ENCODE measurements around the gene MYPN.

DNA sequence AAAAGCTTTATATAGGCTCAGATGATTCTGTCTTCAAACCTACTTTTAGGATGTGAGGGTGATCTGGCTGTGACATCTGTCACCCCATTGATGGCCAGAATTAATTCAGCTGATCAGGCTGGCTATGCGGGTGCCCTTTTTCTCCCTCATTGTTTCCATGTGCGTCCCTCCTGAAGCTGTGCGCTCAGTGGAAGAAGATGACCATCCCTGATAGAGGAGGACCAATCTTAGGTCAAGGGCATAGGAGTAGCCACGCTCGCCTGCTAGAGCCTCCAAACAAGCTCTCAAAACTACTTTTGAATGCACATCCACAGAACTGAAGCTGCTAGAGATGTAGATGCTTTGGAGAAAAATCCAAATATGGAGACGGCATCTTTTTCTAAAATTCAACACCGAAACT is 48.7 kb downstream of the MYPN start:
- no peak for TF ChIP-seq SIN3A (IDR thresholded peaks at IDR 0.05; ENCODE audit: borderline replicate concordance, insufficient read depth, low read length)
- TF ChIP-seq TAF1 (IDR thresholded peaks at IDR 0.05; ENCODE audit: borderline replicate concordance, insufficient read depth, low read length): no peak
